GM12891 (cell line): ENCODE data around the gene ZNF488.

Source experiments
- DNase-seq: peaks from one replicate; pipeline ENCODE4 v3.0.0; 2011; ENCODE audit warnings: low spot score; ENCODE audit not compliant: insufficient read length
- FAIRE-seq: peaks from 2 replicates; lab custom pipeline; 2011; peaks lifted over from hg19 to GRCh38; lab: Jason Lieb, UNC
- PAX5 ChIP-seq: IDR thresholded peaks from 2 replicates; pipeline ENCODE4 v1.6.1; 2011; ENCODE audit warnings: low read length, moderate library complexity, mild to moderate bottlenecking; ENCODE audit not compliant: insufficient read depth, severe bottlenecking
- POLR2A ChIP-seq: IDR thresholded peaks from 2 replicates; pipeline ENCODE4 v1.6.1; 2011; ENCODE audit warnings: low read depth, low read length, control low read depth
- POLR2AphosphoS5 ChIP-seq: IDR thresholded peaks from 2 replicates; pipeline ENCODE4 v1.6.1; 2011; ENCODE audit warnings: low read depth, low read length, control low read depth
- POU2F2 ChIP-seq: IDR thresholded peaks from 2 replicates; pipeline ENCODE4 v1.6.1; 2011; ENCODE audit warnings: low read depth, mild to moderate bottlenecking, control low read depth, low read length, moderate library complexity
- SPI1 ChIP-seq: IDR thresholded peaks from 2 replicates; pipeline ENCODE4 v1.6.1; 2011; ENCODE audit warnings: low read depth, low read length, control low read depth
- TAF1 ChIP-seq: IDR thresholded peaks from 2 replicates; pipeline ENCODE4 v1.6.1; 2011; ENCODE audit warnings: low read depth, low read length, control low read depth

ZNF488 gene

DNA sequence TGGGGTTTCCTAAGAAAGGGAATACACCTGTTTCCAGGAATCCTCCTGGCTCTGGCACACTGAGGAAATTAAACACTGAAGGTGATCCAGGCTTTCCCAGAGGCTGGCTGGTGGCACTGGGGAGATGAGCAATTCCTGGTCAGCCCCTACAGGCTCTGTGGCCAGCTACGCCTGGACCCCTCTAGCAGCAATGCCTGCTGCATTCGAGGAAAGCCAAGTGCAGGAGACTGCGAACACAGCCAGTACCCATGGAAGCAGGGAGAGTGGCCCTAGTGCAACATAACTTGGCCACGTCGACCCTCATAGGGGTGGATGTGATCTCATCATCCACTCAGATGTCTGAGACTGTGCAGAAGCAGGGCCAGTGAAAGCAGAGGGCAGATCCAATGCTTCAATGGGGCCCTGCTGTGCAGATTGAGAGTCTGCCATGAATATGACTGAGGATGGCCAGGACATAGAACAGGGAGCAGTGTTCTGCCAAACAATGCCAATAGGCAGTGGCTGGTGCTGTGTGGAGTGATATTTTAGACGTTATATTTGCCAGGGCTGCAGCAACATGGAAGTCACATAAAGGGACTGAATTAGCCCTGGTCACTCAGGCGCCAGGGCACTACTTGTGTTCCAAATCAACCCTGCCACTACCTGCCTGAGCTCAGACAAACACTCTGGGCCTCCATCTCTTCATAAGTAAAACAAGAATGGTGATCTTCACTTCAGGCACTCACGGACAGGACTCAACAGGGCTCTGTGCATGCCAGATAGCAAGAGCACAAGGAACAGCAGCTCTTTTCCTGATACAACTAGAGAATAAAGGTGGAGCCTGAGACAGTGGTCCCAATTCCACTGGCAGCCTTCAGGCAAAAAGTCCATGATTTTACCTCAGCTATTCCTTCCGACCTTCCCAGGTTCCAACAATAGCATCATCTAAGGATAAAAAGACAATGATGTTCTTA is 2.4 kb downstream of the ZNF488 start:
- DNase-seq (no peak), FAIRE-seq (no peak)
- TF ChIP-seq TAF1 (no peak), POU2F2 (no peak)

DNA sequence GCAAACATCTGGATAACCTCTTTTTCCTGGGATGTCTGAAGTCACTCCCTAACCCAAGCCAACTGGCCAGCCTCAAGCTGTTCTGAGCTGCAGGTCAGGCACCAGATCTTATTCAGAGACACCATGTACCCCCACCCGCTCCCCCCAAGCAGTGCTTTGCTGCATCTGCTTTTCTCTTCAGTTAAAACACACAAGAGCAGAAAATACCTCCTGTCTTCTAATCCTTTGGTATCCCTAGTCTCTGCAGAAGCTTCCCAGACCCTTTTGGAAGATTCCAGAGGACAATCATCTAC is 3.0 kb downstream of the ZNF488 start:
- no peak for TF ChIP-seq TAF1
- no peak for TF ChIP-seq SPI1
- TF ChIP-seq POLR2AphosphoS5, result no peak
- no peak for TF ChIP-seq POLR2A
- no peak for TF ChIP-seq PAX5
- no peak for TF ChIP-seq POU2F2
- FAIRE-seq (no peak), DNase-seq (no peak)

DNA sequence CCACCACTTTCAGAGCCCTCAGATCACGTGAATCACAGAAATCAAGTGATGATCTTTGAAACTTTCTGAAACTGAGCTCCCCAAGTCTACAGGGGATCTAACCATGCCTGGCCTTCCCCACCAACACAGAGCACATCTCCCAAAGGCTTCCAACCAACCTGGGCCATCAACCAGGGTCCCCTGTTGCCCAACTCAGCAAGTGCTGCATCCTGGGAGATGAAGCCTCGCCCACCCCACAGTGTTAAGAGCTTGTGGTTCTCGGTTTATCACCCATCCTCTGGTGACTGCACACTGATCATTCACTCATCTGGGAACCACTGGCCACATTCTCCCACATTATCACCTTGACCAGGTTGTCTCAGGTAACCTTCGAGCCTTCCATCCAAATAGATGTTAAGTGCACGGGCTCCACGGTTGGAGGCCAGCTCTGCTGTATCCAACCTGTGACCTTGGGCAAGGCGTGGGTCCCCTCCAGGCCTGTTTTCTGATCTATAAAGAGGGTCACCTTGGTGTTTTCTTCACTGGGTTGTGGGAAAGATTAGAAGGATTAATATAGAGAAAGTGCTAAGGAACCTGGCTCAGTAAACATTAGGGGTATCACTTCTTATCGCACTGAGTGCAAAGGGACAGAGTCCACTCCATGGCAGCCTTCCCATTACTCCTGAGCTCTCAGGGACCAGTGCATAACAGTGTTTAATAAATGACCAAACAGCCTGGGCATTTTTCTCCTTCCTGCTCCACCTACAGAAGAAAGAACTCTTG is 3.6 kb downstream of the ZNF488 start:
- FAIRE-seq (no peak), DNase-seq (no peak)
- TF ChIP-seq TAF1, result no peak
- TF ChIP-seq PAX5, result no peak
- no peak for TF ChIP-seq POLR2AphosphoS5
- no peak for TF ChIP-seq POU2F2
- TF ChIP-seq SPI1, result no peak
- no peak for TF ChIP-seq POLR2A

DNA sequence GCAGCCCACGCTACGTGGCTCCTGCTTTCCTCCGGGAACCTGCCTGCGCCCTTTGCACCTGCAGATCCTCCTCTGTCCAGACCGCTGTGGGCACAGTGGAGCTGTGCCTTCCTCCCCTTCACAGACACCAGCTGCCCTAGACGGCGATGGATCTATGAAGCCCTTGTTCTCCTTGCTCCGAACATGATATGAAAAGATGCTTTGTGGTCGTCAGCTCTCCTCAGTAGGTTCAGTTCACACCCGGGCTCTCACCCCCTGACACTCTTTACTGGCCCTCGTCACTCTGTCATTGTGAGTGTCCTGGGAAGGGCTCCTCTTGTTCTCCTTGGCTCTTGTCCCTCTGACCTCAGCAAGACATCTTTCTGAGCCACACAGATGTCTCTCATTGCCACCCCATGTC is 4.2 kb downstream of the ZNF488 start:
- TF ChIP-seq POLR2AphosphoS5 (no peak), POLR2A (no peak), POU2F2 (no peak), PAX5 (no peak)
- FAIRE-seq (no peak), DNase-seq (no peak)

DNA sequence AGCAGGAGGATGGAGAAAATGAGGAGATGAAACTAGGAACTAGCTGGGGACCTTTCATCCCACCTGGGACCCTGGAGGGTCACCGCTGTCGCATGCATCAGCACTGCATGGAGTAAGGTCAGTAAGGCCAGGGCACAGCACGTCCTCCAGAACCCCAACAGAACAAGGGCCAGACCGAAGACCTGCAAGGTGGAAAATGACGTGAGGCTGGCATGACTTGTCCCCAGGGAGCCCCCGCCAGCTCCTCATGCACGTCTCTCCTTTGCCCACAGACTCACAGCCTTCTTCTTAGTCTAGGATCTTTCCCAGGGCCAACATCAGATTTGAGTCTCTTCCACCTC is 4.7 kb downstream of the ZNF488 start:
- DNase-seq (no peak), FAIRE-seq (no peak)
- TF ChIP-seq POLR2A (no peak), SPI1 (no peak), TAF1 (no peak), POLR2AphosphoS5 (no peak), PAX5 (no peak), POU2F2 (no peak)

DNA sequence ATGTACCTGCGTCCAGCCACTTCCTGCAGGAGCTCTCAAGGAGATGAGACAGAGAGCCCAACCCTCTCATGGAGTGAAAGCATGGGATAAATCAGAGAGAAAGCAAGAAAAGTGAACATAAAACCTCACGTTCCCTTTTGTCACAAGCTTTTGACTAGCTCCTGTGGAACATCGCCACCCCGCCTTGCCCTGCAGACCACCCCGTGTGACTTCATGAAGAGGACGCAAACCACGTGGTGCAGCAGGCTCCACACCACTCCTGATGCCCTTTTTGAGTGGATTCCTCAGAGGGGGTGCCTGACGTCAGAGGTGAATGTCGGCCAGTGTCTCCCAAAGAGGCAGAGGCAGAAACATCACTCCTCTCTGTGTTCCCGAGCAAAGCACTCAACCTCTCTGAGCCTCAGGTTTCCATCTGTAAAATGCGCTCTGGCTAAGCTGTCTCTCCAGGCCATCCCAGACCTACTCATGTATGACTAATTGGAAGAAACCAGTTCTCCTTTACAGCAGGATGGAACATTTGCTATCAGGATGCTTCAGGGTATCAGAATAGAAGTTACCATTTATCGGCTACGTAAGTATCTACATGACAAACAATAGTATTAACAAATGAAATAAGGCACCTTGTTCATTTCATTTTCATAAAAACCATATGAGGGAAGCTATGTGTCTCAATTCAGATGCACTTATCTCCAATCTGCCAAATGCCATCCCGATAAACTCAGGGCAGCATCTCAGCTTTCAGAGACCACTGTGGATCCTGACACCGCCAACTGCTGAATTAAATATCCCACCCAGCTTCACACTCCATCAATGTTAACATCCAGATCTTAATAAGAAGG is 5.3 kb downstream of the ZNF488 start:
- FAIRE-seq, result no peak
- DNase-seq, result no peak
- TF ChIP-seq POU2F2 (no peak), POLR2AphosphoS5 (no peak), PAX5 (no peak), POLR2A (no peak), TAF1 (no peak), SPI1 (no peak)

DNA sequence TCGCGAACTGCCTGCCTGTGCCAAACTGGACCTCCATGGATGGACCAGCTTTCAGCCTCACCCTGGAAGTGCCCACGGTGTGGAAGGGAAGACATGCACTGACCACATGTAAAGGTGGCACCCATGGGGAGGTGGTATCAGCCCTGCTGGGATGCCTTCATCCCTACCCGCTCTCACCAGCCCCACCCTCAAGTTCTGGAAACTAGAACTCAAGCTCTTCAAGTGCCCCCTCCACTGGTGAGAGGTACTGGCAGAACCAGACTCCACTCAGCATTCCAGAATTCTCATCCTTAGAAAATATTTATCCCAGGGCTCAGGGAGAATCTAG is 5.9 kb downstream of the ZNF488 start:
- FAIRE-seq (no peak), DNase-seq (no peak)
- TF ChIP-seq TAF1, result no peak
- TF ChIP-seq POU2F2, result no peak
- TF ChIP-seq POLR2A, result no peak
- no peak for TF ChIP-seq PAX5
- TF ChIP-seq POLR2AphosphoS5, result no peak
- no peak for TF ChIP-seq SPI1

DNA sequence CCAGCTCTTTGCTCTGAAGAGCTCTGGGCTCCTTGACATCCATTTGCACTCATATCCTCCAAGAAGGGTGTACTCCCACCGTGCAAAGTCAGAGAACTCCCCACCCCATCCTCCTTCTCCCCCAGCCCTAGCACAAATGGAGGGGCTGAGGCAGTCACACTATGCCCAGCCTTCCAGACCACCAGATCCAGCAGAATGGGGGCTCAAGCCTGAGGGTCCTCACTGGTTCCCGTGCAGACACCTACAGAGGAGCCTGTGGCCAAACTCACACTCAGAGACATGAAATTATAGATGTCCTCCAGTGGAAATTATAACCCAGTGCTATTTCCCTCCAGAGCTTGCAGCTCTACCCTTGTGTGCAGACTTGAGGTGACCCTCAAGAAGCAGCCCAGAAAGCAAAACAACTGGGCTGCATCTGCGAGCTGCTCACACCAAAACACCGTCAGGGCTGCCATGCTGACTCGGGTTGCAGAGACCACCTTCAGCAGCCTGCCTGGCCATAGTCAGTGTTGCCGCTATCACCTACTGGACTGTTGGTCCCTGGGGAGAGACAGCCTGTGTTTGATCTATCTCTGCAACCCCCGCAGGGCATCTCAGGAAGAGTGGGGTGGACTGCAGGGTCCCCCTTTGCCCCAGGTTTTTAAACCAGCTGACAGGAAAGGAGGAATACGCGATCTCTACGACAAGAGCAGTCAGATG is 7.4 kb downstream of the ZNF488 start:
- DNase-seq, result no peak
- no peak for TF ChIP-seq TAF1
- TF ChIP-seq SPI1, result no peak
- TF ChIP-seq POU2F2, result no peak
- TF ChIP-seq POLR2AphosphoS5, result no peak
- TF ChIP-seq PAX5, result no peak
- TF ChIP-seq POLR2A, result no peak
- FAIRE-seq, result no peak

DNA sequence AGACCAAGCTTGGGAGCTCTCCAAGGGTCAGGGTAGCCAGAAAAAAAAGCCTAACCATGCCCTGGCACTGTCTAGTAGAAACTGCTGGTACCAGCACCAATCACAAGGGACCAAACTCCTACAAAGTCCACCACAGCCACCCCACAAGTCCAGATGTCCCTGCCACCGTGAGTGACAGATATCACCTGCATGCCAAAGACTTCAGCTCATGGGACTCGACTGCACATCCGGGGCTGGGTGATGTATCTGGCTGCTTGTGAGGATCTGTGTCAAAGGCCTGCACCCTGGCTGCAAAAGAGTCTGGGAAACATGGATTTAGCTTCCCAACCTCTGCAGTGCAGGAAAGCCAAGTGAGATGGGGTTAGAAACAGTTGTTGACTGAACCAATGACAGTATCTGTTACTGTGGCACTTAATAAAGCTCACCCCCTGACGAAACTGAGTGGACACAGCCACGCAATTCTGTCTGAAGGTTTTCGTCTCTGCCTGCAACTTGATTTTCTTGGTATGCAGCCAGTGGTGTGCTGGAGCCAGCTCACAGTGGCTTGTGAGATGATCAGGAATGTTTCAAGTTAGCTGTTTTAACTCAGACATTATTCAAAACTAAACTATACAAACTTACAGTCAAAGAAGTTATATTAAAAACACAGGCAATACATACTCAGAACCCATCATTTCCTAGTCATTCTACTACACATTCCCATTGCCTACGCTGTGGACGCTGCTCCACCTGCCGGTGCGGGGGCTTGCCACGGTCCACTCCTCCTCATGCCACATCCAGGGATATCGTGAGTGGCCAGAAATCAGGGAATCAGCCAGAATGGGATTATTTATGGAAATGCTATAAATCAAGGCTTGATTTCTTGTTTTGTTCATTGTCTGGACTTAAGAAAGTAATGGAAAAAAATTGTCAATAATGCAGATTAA is 9.2 kb downstream of the ZNF488 start:
- FAIRE-seq (no peak), DNase-seq (no peak)
- TF ChIP-seq PAX5, result no peak
- no peak for TF ChIP-seq SPI1
- no peak for TF ChIP-seq POLR2AphosphoS5
- no peak for TF ChIP-seq POU2F2
- TF ChIP-seq POLR2A, result no peak
- TF ChIP-seq TAF1, result no peak
